ENCODE measurements around the gene QRFP.

QRFP gene, protein sequence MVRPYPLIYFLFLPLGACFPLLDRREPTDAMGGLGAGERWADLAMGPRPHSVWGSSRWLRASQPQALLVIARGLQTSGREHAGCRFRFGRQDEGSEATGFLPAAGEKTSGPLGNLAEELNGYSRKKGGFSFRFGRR

DNA sequence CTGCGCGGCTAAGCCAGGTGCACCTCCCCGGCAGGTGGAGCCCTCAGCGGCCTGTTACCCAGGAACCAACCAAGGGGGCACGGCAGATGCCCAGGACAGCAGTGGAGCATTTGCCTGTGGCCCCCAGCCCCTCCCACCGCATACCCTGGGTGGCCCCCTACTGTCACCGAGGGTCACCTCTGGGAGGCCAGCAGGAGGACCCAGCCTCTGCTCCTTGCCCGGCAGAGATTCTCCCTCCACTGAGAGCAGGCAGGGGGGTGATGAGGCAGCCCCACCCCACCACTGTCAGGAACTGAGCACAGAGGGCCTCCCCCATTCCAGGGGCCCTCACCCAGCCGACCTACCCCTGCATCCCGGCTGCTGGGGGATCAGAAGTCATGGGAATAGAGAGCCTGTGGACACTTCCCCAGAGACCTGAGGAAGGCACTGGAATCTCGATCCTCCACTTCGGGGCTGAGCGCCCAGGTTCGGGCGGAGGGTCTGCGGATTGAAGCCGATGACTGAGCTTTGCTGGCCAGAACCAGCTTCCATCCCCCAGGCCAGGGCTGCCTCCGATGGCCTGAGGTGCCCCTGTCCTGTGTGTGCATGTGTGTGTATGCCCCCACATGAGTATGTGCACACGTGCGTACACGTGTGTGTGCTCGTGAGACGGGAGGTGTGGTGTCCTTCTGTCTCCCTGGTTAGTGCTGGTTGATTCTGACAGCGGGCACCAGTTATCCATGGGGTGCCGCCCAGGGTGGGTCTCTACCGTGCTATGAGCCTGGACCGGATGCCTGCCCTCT is at the start of gene QRFP:
TSS of gene QRFP (minus strand) at position 580 of the 782 bp plus-strand sequence. CDS start 2,974 bp downstream, outside the sequence.
- in situ Hi-C loops (cut with HindIII; ENCODE audit: low sequenced_read_pairs) = no loop called here

DNA sequence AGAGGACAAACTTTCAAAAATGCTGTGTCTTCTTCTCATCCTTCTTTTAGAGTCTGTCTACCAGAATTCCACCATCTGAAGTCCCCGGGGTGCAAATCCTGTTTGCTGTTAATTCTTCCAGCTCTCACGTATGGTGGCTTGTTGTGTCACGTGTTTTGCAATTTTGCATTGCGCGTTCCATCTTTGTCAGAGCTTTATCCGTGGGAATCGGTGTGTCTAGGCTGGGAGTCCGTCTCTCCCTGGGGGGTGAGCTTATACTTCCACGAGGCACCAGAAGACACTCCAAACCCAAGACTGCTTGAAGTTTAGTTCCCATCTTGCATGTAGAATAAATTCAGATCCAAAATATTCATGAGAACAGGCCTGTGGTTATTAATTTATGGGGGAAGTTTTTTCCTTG is 48.6 kb upstream of the QRFP start:
- in situ Hi-C loops (cut with HindIII; ENCODE audit: low sequenced_read_pairs) = no loop called here

DNA sequence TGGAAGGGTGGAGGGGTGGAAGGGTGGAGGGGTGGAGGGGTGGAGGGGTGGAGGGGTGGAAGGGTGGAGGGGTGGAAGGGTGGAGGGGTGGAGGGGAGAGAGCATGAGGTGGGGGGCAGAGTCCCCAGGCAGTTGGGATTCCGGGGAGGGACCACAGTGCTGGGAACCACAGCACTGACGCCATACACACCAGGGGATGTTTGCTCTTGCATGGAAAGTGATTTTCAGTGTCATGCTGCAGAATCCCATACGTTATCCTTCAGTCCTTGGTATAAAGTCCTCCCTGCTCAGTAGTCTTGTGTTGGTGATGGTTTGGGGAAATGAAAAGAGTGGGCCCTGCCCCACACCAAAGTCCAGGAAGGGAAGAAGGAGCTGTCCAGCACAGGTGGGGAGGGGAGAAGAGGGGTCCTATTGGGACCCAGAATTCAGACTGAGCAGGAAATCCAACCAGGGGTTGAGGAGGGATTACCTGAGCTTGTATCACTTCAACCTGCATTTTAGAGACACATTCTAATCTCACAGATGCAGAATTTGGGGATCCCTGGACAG is 48.0 kb upstream of the QRFP start:
- in situ Hi-C loops (cut with HindIII; ENCODE audit: low sequenced_read_pairs) = no loop called here

DNA sequence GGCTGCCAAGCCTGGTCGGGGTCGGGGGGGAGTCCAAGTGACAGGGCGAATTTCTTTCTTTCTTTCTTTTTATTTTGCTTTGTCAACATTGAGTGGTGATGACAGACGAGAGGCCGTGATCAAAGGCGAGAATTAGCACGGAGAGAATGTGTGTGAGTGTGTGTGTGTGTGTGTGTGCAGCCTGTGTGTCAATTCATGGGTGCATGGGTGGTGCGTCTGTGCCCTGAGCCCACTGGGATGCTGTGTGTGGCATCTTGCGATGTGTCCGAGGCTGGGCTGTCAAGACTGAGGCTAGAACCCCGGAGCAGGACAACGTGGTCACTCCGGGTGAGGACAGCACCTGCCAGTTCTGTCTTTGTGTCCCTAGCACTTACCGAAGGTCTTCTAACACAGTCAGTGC is 47.2 kb upstream of the QRFP start:
- in situ Hi-C loops (cut with HindIII; ENCODE audit: low sequenced_read_pairs) = no loop called here

DNA sequence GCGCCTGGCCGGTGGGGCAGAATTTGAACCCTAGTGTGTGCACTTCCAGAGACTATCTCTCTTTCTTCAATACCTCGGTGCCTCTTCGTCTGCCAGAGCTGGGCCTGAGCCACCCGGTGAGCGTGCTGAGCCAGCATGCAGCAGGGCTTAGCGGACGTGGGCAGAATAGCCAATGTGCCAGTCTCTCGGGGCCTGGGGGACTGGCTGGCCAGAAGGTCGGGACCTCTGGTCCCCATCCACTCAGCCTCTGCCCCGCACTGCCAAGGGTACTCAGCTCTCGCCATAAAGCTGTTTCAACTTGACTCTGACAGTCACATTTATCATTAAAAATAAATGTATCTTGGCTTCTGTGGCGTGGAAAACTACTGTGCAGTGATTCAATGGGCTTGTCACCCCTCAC is 46.6 kb upstream of the QRFP start:
- in situ Hi-C loops (cut with HindIII; ENCODE audit: low sequenced_read_pairs) = no loop called here

DNA sequence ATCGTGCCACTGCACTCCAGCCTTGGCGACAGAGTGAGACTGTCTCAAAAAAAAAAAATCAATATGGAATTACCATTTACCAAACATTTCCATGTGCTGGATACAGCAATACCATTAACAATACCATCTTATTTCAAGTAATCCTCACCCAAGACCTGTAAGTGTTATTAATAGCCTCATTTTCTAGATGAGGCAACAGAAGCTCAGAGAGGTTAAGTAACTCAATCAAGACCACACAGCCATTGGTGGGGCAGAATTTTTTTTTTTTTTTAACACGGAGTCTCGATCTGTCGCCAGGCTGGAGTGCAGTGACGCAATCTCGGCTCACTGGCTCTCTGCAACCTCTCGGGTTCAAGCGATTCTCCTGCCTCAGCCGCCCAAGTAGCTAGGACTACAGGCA is 46.1 kb upstream of the QRFP start:
- in situ Hi-C loops (cut with HindIII; ENCODE audit: low sequenced_read_pairs) = no loop called here

DNA sequence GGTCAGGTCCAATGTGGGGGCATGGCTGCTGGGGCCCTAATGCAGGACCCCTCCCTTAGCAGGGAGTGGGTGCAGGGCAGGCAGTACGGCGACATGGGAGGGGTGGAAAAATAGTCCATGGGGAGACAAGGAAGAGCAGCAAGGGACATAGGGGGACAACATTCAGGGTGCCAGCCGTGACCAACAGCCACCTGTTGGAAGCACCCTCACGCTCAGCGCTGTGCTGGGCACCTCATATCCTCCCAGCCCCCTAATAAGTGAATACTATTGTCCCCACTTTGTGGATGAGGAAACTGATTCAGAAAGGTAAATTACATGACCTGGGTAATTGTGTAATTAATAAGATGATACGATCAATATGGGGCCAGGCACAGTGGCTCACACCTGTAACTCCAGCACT is 45.5 kb upstream of the QRFP start:
- in situ Hi-C loops (cut with HindIII; ENCODE audit: low sequenced_read_pairs) = no loop called here

DNA sequence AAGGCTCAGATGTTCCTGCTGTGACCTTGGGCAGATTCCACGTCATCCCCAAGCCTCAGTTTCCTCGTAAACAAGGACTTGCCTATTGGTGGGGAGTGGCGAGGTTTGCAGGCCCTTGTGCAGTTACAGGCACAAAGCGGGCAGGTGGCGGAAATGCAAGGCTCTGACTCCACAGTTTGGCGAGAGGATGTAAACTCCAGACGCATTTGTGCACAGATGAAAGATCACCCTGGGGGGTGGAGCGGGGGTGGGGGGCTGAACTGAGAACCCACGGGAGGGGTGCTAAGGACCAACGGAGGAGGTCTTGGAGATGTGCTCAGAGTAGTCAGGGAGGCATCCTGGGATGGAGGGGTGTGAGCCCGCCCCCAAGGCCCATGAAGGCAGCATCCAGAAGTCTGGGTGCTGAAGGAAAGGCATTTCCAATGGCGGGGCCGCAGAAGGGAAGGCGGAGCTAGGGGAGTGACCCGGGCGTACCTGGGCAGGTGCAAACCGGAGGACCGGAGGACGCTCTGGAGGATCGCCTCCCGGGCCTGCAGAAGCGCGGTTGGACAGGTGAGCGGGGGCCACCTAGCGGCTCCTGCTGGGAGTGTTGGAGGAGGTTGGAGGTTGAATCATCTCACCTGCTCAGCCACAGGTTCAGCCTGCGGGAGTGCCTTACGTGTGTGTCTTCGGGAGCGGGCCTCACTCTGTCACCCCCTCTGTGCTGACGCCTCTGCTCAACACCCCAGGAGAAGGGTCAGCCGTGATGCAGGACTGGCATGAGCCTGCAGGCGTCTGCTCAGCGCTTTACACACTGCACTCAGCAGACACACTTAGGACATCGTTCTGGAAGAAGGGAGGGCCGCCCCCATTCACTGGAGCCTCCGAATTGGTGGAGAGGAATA is 44.3 kb upstream of the QRFP start:
- in situ Hi-C loops (cut with HindIII; ENCODE audit: low sequenced_read_pairs) = no loop called here

DNA sequence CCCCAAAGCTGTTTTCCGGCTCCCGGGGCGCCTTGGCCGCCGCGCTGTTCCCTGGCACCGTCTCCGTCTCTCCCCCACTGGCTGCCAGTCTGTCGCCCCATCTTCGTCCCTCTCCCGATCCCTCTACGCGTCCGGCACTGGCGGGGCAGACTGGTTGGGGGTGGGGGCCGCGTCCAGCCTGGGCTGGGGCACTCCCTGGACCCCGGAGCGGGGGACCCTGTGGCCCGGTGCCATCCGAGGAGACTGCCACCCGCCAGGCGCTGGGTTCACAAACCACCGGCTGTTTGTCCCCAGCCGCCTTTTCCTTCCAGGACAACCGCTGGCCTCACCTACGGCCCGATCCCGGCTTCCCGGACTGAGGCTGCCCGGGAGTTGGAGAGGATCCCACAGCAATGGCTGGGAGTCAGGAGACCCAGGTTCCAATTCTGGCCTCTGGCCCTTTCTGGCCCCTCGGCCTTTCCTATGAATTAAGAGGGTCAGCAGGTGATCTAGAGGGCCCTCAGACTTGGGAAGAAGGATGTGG is 43.5 kb upstream of the QRFP start:
- in situ Hi-C loops (cut with HindIII; ENCODE audit: low sequenced_read_pairs) = no loop called here

DNA sequence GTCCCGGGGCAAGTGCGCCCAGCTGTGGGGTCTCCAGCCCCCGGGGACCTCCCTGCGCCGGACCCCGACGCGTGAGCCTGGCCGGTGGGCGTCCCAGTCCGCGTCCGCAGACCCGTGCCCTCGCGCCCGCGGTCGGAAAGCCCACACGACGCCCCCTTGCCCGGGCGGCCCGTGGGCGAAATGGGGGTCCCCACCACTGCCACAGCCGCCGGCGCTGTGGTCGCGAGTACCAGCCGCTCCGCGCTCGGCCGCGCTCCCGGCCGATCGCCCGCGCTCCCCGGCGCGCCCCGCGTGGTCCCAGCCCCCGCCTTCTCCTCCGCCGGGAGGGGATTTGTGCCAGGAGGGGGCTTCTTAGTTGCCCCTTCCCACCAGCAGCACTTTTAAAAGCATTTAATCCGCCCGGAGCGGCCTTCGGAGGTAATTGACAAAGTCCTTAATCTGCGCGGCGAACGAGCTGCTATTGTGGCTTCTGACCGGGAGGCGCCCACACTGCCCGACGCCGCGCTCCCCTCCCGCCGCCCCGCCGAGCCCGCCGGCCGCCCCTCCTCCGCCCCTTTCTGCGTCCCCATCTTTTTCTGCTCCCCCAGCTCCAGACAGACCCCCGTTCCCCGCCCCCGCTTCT is 42.9 kb upstream of the QRFP start:
- in situ Hi-C loops (cut with HindIII; ENCODE audit: low sequenced_read_pairs) = no loop called here

DNA sequence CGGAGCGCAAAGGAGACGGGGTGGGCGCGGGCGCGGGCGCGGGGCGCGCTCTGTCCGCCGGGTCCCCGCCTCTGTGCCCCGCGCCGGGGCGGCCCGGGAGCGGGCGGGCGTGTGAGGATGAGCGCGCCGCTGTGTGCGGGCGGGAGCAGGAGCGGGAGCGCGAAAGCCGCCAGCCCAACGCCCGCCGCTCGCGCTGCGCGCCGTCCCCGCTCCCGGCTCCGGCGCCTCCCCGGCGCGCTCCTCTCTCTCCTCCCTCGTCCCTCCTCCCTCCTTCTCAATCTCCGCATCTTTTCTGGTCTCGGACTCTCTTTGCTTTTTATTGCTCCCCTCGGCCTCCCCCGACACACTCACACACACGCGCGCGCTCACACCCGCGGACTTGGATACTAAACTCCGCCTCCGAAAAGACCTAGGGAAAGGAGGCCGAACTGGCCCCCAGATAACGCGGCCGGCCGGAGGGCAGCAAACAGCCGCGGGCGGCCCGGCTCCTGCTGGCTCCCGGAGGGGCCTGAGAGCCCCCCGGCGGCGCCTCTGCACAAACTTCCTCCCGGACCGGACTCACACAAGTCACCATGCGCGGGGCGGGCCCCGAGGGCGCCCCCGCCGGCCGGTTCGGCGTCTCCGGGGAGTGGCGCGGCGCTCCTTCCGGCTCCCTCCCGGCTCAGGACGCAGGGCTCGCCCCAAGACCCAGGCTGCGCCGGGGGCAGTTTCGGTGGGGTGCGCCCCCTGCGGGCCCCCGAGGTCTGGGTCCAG is 42.2 kb upstream of the QRFP start, which contains the start of gene FIBCD1:
TSS of gene FIBCD1 (minus strand) at position 596 of the 753 bp plus-strand sequence. CDS start 640 bp downstream, outside the sequence.
- in situ Hi-C loops (cut with HindIII; ENCODE audit: low sequenced_read_pairs) = no loop called here

DNA sequence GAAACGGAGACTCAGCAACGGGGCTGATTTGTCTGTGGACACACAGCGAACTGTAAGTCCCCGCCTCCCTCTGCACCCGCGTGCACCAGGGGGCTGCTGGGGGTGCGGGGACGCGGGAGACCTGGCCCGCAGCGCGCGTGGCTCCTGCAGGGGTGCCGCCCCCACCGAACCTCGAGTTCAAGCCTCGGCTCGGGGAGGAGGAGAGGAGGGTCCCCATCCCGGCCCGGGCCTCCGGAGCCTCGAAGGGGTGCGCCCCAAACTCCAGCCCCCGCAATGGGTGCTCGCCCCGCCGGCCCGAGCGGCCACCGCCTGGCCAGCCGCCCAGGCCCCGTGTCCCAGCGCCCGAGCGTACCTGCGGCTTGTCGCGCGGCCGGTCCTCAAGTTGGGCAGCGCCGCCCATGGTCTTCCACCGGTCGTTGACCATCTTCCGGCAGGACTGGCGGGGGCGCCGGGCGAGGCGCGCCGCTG is 41.6 kb upstream of the QRFP start:
- in situ Hi-C loops (cut with HindIII; ENCODE audit: low sequenced_read_pairs) = no loop called here

DNA sequence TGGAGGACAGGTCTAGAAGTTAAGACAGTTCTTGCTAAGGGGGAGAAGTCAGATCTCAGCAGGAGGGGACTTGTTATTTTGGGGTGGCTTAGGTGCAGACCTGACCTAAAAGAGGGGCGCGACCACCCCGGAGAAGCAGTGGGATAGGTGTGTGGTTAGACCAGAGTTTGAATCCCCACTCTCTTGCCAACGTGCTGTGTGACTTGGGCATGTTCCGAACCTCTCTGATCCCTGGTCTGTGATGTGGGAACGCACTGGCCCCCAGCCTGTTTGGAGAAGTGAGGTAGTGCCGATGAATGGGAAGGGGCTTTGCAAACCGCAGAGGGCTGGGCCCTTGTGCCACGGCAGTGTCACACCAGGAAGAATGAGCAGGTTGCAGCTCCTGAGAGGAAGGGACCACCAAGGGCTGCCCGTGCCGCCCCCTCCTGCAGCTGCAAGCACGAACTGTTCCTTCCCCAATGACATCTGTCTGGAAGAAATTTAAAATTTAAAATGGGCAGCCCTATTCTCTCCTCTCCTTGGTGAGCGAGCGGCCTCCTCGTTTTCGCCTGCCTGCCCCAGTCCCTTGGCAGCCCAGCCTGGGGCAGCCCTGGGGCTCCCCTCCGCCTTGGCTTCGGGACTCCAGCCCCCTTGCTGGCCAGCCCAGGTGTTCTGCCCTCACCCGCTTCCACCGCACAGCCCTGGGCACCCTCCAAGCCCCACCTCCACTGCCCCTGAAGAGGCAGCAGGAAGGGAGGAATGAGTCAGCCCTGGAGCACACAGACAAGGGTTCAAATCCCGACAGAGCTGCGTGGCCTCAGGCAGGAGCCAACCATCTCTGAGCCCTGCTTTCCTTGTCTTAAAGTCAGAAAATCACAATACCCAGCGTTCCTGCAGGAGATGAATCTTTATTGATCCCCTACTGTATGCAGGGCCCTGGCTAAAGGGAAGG is 40.8 kb upstream of the QRFP start:
- in situ Hi-C loops (cut with HindIII; ENCODE audit: low sequenced_read_pairs) = no loop called here

DNA sequence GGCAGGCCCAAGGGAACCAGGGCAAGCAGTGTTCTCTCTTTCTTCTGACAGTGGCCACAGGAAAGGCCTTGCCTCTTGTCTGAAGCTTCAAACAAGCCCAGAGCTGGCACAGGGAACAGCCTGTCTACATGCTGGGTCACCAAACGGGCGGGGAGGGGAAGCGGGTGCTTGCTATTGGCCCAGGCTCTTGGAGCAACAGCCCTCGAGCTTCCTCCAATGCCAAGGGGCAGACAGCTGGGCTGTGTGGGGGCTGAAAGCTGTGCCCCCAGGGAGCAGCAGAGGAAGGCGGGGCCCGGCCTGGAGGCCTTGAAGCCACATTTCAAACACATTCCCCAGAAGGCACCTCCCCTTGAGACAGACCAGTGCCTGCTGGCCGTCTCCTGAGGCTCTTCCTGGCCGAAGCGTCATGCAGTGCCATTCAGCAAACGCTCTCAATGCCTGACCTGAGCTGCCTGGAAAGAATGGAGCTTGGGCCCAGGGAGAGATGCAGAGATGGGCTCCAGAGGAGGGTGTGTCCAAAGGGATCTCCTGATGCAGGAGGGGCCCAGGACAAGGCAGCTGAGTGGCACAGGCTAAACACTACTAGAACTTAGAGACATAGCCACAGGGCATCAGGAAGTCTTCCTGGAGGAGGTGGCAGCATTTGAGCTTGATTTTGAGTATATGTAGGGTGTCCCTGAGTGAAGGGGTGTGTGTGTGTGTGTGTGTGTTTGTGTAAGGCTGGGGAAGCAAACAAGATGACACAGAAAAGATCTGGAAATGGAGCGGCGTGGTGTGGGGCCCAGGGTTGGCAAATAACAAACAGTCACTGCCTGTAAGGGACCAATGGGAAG is 39.9 kb upstream of the QRFP start:
- in situ Hi-C loops (cut with HindIII; ENCODE audit: low sequenced_read_pairs) = no loop called here

DNA sequence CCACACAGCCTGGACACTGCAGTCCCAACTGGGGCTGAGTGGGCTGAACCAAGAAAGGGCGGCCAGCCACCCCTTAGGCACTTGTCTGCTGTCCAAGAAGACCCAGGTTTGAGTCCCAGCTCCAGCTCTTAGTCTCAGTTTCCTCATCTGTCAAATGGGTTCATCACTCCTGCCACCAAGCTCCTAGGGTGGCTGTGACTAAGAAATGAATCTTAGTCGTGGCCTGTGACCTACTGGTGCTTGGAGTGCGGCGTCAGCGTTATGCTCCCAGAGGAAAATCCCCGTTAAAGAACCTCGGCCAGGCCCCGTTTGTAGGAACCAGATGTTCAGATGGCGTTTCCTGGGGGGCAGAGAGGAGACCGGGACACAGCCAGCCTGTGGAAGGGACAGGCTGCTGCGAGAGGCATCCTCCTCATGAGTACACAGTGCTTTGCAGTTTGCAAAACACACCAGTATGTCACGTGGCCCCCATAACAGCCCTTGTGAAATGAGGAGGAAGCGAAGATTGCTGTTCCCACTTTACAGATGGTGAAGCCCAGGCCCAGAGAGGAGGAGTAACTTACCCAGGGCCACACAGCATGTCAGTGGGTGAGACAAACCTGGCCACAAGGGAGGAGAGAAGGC is 39.1 kb upstream of the QRFP start:
- in situ Hi-C loops (cut with HindIII; ENCODE audit: low sequenced_read_pairs) = no loop called here

DNA sequence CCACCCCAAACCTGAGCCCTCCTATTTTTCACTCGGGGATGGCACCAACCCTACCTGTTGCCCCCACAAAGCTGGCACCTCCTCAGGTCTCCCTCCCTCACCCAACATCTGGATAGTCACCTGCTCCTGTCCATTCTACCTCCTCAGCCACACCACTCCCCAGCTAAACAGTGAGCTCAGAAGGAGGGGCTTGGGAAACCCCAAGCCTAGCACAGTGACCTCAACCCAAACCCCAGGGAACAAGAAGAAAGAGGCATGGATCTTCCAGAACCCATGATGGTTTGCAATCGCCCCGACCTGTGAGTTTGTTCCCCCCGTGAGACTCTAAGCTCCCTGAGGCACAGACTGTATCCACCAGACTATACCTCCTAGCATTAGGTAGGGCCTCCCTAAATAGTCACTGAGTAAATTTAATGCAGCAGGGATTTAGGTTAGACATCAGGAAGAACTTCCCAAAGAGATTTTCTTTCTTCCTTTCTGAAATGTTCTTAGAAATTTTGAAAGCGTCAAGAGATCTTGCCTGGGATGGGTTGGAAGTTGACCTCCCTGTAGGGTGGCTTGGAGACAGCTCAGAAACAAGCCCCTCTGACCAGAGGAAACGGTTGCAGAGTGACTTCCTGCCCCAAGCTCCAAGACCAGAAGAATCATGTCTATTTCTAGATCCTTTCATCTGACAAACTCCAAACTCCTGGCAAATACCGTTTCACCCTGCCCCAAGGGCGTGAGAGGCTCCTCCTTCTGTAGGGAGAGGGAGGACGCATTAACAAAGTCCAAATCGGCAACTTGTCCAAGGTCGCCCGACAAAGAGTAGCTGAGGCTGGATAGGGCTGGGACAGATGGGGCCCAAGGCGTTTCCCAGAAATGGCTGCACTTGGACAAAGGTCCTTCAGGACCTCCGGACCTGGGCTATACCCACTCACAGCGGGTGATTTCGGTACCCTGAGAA is 38.4 kb upstream of the QRFP start:
- in situ Hi-C loops (cut with HindIII; ENCODE audit: low sequenced_read_pairs) = no loop called here
